ENCODE results near the gene INHBE.
A peak's percentile ranks its signal among the peaks of the same experiment; 100 is the strongest.

Gene INHBE

GRCh38 chr12:57461917-57462250 is 6.8 kb downstream of the INHBE start:
- no peak for DNase-seq

GRCh38 chr12:57462251-57462911 is 7.3 kb downstream of the INHBE start:
- DNase-seq = peak; percentile 95

- DNase-seq = no peak
Observed at GRCh38 chr12:57462912-57463253, 7.8 kb downstream of the INHBE start.

GRCh38 chr12:57464569-57464968 is 9.5 kb downstream of the INHBE start:
- no peak for DNase-seq

GRCh38 chr12:57465030-57465746 is 10.1 kb downstream of the INHBE start:
- no peak for DNase-seq

GRCh38 chr12:57465747-57466505 is 10.8 kb downstream of the INHBE start:
- no peak for DNase-seq

- no peak for DNase-seq
Observed at GRCh38 chr12:57467212-57467874, 12.2 kb downstream of the INHBE start.

GRCh38 chr12:57467915-57468314 is 12.8 kb downstream of the INHBE start:
- no peak for DNase-seq

- DNase-seq = no peak
Observed at GRCh38 chr12:57469296-57470164, 14.4 kb downstream of the INHBE start.

GRCh38 chr12:57470286-57470969 is 15.3 kb downstream of the INHBE start:
- no peak for DNase-seq

GRCh38 chr12:57470970-57471656 is 16.0 kb downstream of the INHBE start:
- no peak for DNase-seq

GRCh38 chr12:57471661-57472060 is 16.6 kb downstream of the INHBE start:
- no peak for DNase-seq

- DNase-seq = no peak
Observed at GRCh38 chr12:57472391-57472790, 17.3 kb downstream of the INHBE start.

GRCh38 chr12:57473392-57473791 is 18.3 kb downstream of the INHBE start:
- DNase-seq = no peak

- no peak for DNase-seq
Observed at GRCh38 chr12:57473886-57474285, 18.8 kb downstream of the INHBE start.

GRCh38 chr12:57474430-57474829 is 19.3 kb downstream of the INHBE start:
- DNase-seq = no peak

- DNase-seq = no peak
Observed at GRCh38 chr12:57474862-57475261, 19.8 kb downstream of the INHBE start.

GRCh38 chr12:57475271-57476161 is 20.4 kb downstream of the INHBE start:
- no peak for DNase-seq

- DNase-seq = peak; percentile 91
Observed at GRCh38 chr12:57476162-57476992, 21.3 kb downstream of the INHBE start.
